Cardiac fibroblast (primary cell): Measurements from ENCODE around the gene SLC51A.
"Not testable (repeated sequence)": the region's sequence is repeated elsewhere in the genome, so short reads cannot be mapped to it uniquely, and the experiment has no call there.

ENCODE experiments used
- DNase-seq, 2 donors: peaks; one replicate each; pipeline versions ENCODE4 v3.0.0 to v3.0.0-alpha.2; 2010; ENCODE audit warnings: low read depth in 2 of 2
- H3K4me3 ChIP-seq, 2 donors: replicated peaks in 1 of 2; 1 replicate in 1 of 2; 2 replicates in 1 of 2; pipeline ENCODE4 v1.5.1; 2011; ENCODE audit warnings: low read depth in 2 of 2, low read length in 2 of 2, mild to moderate bottlenecking in 2 of 2, moderate library complexity in 1 of 2
- CTCF ChIP-seq: IDR thresholded peaks from one replicate; pipeline ENCODE4 v1.5.1; 2011; ENCODE audit warnings: low read depth, mild to moderate bottlenecking, low read length, inconsistent platforms

The SLC51A gene

GRCh38 chr3:196181127-196181546 lies 35.2 kb upstream of the SLC51A start:
- no peak overlapping the region for H3K4me3 ChIP-seq
- no peak for TF ChIP-seq CTCF
- DNase-seq = no peak

GRCh38 chr3:196184169-196184432 lies 32.2 kb upstream of the SLC51A start:
- not testable (repeated sequence) for DNase-seq, H3K4me3 ChIP-seq

GRCh38 chr3:196184881-196185280 lies 31.5 kb upstream of the SLC51A start:
- TF ChIP-seq CTCF = no peak

GRCh38 chr3:196186651-196187573 lies 29.4 kb upstream of the SLC51A start:
- DNase-seq = no peak
- no peak overlapping the region for H3K4me3 ChIP-seq

More at GRCh38 chr3:196184881-196185280, 31.5 kb upstream of the SLC51A start:
- no peak for DNase-seq
- no peak overlapping the region for H3K4me3 ChIP-seq

GRCh38 chr3:196189566-196190347 lies 26.6 kb upstream of the SLC51A start:
- H3K4me3 ChIP-seq = no peak overlapping the region
- TF ChIP-seq CTCF = no peak
- DNase-seq = no peak

More at GRCh38 chr3:196186651-196187573, 29.4 kb upstream of the SLC51A start:
- TF ChIP-seq CTCF = no peak

- no peak for TF ChIP-seq CTCF
- DNase-seq = no peak
- no peak overlapping the region for H3K4me3 ChIP-seq
Measured at GRCh38 chr3:196192036-196192523, 24.3 kb upstream of the SLC51A start.

GRCh38 chr3:196192524-196193051 lies 23.7 kb upstream of the SLC51A start:
- TF ChIP-seq CTCF = no peak
- H3K4me3 ChIP-seq = no peak overlapping the region
- no peak for DNase-seq
